Stomach (tissue), 4 donors: Measurements from ENCODE around the gene PRDM16.

Source experiments
- CTCF ChIP-seq, 7 experiments: fragments of 450-650 bp in 4 of 7; fragments of 200-600 bp in 3 of 7; sonication (generic) in 3 of 7; IDR thresholded peaks; one replicate each; pipeline ENCODE4 v1.5.1; 2016 to 2019; ENCODE audit warnings: antibody characterized with exemption in 7 of 7, control low read depth in 2 of 7, mild to moderate bottlenecking in 1 of 7
- EP300 ChIP-seq: sonication (generic); formaldehyde crosslinking; IDR thresholded peaks from one replicate; pipeline ENCODE4 v1.6.1; 2017; ENCODE audit warnings: antibody characterized with exemption
- POLR2A ChIP-seq, 4 donors: fragments of 450-650 bp; IDR thresholded peaks; one replicate each; pipeline ENCODE4 v1.6.1; 2016; ENCODE audit warnings: antibody characterized with exemption in 4 of 4, control low read depth in 2 of 4, mild to moderate bottlenecking in 1 of 4, moderate library complexity in 1 of 4
- POLR2AphosphoS5 ChIP-seq, 3 donors: sonication (generic); formaldehyde crosslinking; IDR thresholded peaks; one replicate each; pipeline ENCODE4 v1.6.1; 2016; ENCODE audit warnings: antibody characterized with exemption in 3 of 3

- no peak for TF ChIP-seq EP300
- no peak for TF ChIP-seq CTCF (IDR thresholded peaks at IDR 0.05)
- TF ChIP-seq POLR2A (IDR thresholded peaks at IDR 0.05) = no peak
- TF ChIP-seq POLR2AphosphoS5 (IDR thresholded peaks at IDR 0.05) = no peak
Observed at GRCh38 chr1:3065797-3066196, 3.2 kb upstream of the PRDM16 start.
